Heart right ventricle (tissue), 16 donors: ENCODE results near the gene S100A9. TPM values are rescaled to one million over a fixed set of nuclear protein-coding genes. Genes with fewer than 3 reads are reported as not detected.

Experiments used
- ATAC-seq, 8 donors: fragments of 200-7000 bp; cut with Tn5 transposase; one replicate each; pipeline ENCODE4 v1.9.1; 2020; ENCODE audit warnings: mild to moderate bottlenecking in 8 of 8, moderate library complexity in 8 of 8, moderate number of reproducible peaks in 1 of 8
- DNase-seq, 2 donors: peaks; one replicate each; pipeline ENCODE4 v3.0.0-alpha.2; 2020
- H3K27ac ChIP-seq, 10 donors: fragments of 200-600 bp; sonication (generic) in 2 of 10; one replicate each; pipeline versions ENCODE4 v1.5.0 to v1.8.0; 2020 to 2022; ENCODE audit warnings: mild to moderate bottlenecking in 3 of 10
- H3K27me3 ChIP-seq, 7 donors: fragments of 200-600 bp; one replicate each; pipeline ENCODE4 v1.8.0; 2021 to 2022; ENCODE audit warnings: mild to moderate bottlenecking in 2 of 7
- H3K36me3 ChIP-seq, 9 donors: fragments of 200-600 bp; sonication (generic) in 1 of 9; one replicate each; pipeline versions ENCODE4 v1.5.0 to v1.8.0; 2020 to 2022; ENCODE audit warnings: mild to moderate bottlenecking in 2 of 9
- H3K4me1 ChIP-seq, 9 donors: fragments of 200-600 bp; sonication (generic) in 1 of 9; one replicate each; pipeline versions ENCODE4 v1.5.0 to v1.8.0; 2020 to 2022; ENCODE audit warnings: mild to moderate bottlenecking in 4 of 9
- H3K4me3 ChIP-seq, 10 donors: fragments of 200-600 bp; sonication (generic) in 2 of 10; one replicate each; pipeline versions ENCODE4 v1.5.0 to v1.8.0; 2020 to 2022; ENCODE audit warnings: mild to moderate bottlenecking in 7 of 10, moderate library complexity in 2 of 10
- H3K9me3 ChIP-seq, 11 donors: fragments of 200-600 bp in 10 of 11; sonication (generic) in 2 of 11; one replicate each; pipeline versions ENCODE4 v1.5.0 to v1.8.0; 2013 to 2022; ENCODE audit warnings: mild to moderate bottlenecking in 2 of 11, control low read depth in 1 of 11, moderate library complexity in 1 of 11
- WGBS, 2 donors: extraction: QIAGEN DNeasy Blood & Tissue Kit; methylation state at CpG; one replicate each; pipeline ENCODE4 v1.1.7; 2013; ENCODE audit warnings: inconsistent platforms in 1 of 2; 5-methylcytosine and 5-hydroxymethylcytosine counted together
- intact Hi-C, 10 donors: fragments of 100-400 bp; cut with DNase I; formaldehyde crosslinking; loops; one replicate each; pipeline versions ENCODE4 v1.11.1 to v1.14.2; 2022
- polyA plus RNA-seq, 2 donors: library from polyadenylated mRNA; stranded (reverse); fragments of 200-250 nt; gene quantifications; one replicate each; pipeline ENCODE4 v1.2.3, GENCODE V29; 2013
- total RNA-seq, 10 donors: library from RNA; stranded (reverse); fragmentation: NEBNext Ultra II Directional in 3 of 10; extraction: Animal tissue kit (Norgen Biotek cat#: 25700) in 3 of 10; gene quantifications; one replicate each; pipeline versions ENCODE4 v1.2.1 to v1.2.4, GENCODE V29; 2021 to 2023
- TF ChIP-seq, protein P1 (sequence below), 9 donors: fragments of 200-600 bp; sonication (generic) in 2 of 9; IDR thresholded peaks; one replicate each; pipeline versions ENCODE4 v1.5.0 to v1.8.0; 2021 to 2022; ENCODE audit warnings: antibody characterized with exemption in 9 of 9, mild to moderate bottlenecking in 5 of 9, moderate library complexity in 1 of 9
- donor health status: Arrhythmogenic right ventricular cardiomyopathy.
- donor health status: ischemic (EF 13 %, LVEDD 7.1; RV severe dilation, severe dysfunction).
- donor health status: healthy with polysubstance abuse.
- donor health status: DM: no; HTN: yes; CAD: no.
- donor health status: DM: no; HTN: no; CAD: no.
- donor health status: ischemic (EF 25% LVEDD 6.9; RV normal size, moderate dysfunction).
- donor health status: ischemic (EF 25% LVEDD 5.7; RV mildly dilated, moderate dysfunction).
- donor health status: healthy.
- donor health status: DM: yes; HTN: yes; CAD: no.
- donor health status: Ischemic cardiomyopathy.
- donor health status: ischemic (EF 35%, LVEDD 5.7; RV mildly dilated, moderate dysfunction).
- donor health status: nonischemic (EF 11% LVEDD 7.7; RV severe dilation, severe dysfunction).
- donor health status: DM: yes; HTN: yes; CAD: no.
- donor health status: PGD.
- donor health status: ischemic (EF 29% LVEDD 5.4; RV normal size, mild dysfunction).
- donor health status: nonischemic (EF 23%, LVEDD 6.1; RV moderate dilation, normal function).

Gene S100A9
- total and polyA plus RNA-seq, 12 donors = 9.9 to 182 (median 71.5) TPM

DNA sequence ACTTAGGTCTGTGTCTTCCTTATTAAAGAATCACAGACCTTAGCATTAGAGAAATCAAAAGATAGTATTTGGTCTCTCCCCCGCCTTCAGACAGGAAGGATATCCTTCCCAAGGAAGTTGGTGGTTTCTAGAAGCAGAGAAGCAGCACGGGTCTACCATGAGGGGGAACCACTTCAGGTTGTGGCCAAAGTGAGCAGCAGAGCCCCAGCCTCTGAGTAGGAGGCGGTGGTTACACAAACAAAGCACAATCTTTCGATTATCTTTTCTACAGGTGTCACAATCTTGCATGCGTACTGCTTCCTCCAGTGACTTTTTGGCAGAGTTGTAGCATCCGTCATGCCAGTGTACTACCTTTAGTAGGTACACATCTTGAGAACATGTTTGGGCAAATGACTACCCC lies 17.9 kb upstream of the S100A9 start:
- H3K36me3 ChIP-seq = no peaks in the 10 kb centered on the region
- ATAC-seq = no peak
- TF ChIP-seq, protein P1, sequence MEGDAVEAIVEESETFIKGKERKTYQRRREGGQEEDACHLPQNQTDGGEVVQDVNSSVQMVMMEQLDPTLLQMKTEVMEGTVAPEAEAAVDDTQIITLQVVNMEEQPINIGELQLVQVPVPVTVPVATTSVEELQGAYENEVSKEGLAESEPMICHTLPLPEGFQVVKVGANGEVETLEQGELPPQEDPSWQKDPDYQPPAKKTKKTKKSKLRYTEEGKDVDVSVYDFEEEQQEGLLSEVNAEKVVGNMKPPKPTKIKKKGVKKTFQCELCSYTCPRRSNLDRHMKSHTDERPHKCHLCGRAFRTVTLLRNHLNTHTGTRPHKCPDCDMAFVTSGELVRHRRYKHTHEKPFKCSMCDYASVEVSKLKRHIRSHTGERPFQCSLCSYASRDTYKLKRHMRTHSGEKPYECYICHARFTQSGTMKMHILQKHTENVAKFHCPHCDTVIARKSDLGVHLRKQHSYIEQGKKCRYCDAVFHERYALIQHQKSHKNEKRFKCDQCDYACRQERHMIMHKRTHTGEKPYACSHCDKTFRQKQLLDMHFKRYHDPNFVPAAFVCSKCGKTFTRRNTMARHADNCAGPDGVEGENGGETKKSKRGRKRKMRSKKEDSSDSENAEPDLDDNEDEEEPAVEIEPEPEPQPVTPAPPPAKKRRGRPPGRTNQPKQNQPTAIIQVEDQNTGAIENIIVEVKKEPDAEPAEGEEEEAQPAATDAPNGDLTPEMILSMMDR (IDR thresholded peaks at IDR 0.05) = no peak
- no peak overlapping the region for H3K27ac ChIP-seq
- no peak overlapping the region for H3K4me3 ChIP-seq
- peaks cover 0 to 9% (median 0%) of the 10 kb centered on the region in 9 donors for H3K4me1 ChIP-seq
- 68 to 80% methylated on average over 6 of the region's 6 CpGs for WGBS, 2 donors
- DNase-seq = no peak
- H3K9me3 ChIP-seq = no peaks in the 10 kb centered on the region
- intact Hi-C loops = no loop called here
- H3K27me3 ChIP-seq = peaks cover 0 to 13% (median 7%) of the 10 kb centered on the region in 7 donors

- H3K27me3 ChIP-seq = peaks cover 0 to 18% (median 10%) of the 10 kb centered on the region in 7 donors
- no peak for DNase-seq
- H3K4me1 ChIP-seq = peaks cover 0 to 14% (median 0%) of the 10 kb centered on the region in 9 donors
- no peaks in the 10 kb centered on the region for H3K36me3 ChIP-seq
- H3K27ac ChIP-seq = no peak overlapping the region
- H3K4me3 ChIP-seq = no peak overlapping the region
- no peak for ATAC-seq
- WGBS, 2 donors = 89 to 95% methylated on average over 10 of the region's 10 CpGs
- no peaks in the 10 kb centered on the region for H3K9me3 ChIP-seq
- intact Hi-C loops = no loop called here
- TF ChIP-seq, protein P1 (IDR thresholded peaks at IDR 0.05) = no peak
Observed at GRCh38 chr1:153340356-153340755, 17.3 kb upstream of the S100A9 start.

- Histone ChIP-seq H3K27ac (no peak overlapping the region), H3K4me3 (no peak overlapping the region), H3K4me1 (peaks cover 0 to 17% (median 0%) of the 10 kb centered on the region in 9 donors), H3K27me3 (peaks cover 0 to 29% (median 15%) of the 10 kb centered on the region in 7 donors), H3K9me3 (no peaks in the 10 kb centered on the region), H3K36me3 (no peaks in the 10 kb centered on the region)
- DNase-seq (no peak), ATAC-seq (no peak)
- 89 to 92% methylated on average over 4 of the region's 4 CpGs for WGBS, 2 donors
- intact Hi-C loops = no loop called here
- TF ChIP-seq, protein P1 (IDR thresholded peaks at IDR 0.05) = no peak
Observed at GRCh38 chr1:153341431-153341934, 16.2 kb upstream of the S100A9 start.

DNA sequence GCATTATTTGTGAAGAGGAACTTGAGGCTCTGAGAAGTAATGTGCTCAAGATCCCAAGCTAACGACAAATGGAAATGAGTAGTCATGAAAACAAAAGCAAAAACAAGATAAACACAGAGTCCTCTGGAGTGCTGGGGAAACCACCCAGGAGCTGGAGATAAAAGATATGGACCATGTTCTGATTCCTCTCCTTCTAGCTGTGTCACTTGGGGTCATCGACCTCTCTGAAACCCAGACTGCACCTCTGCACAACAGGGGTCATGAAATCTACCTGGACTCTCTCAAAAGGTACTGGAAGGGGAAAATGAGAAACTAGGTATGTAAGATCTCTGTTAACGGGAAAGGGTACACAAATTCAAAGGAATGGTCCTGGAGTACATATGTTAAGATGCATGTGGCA lies 15.5 kb upstream of the S100A9 start:
- intact Hi-C loops = no loop called here
- no peak overlapping the region for H3K4me3 ChIP-seq
- no peaks in the 10 kb centered on the region for H3K36me3 ChIP-seq
- WGBS, 2 donors = 58 to 67% methylated on average over 3 of the region's 3 CpGs
- no peaks in the 10 kb centered on the region for H3K9me3 ChIP-seq
- no peak overlapping the region for H3K27ac ChIP-seq
- peaks cover 0 to 34% (median 21%) of the 10 kb centered on the region in 7 donors for H3K27me3 ChIP-seq
- ATAC-seq (no peak), DNase-seq (no peak)
- H3K4me1 ChIP-seq = peaks cover 0 to 17% (median 0%) of the 10 kb centered on the region in 9 donors
- TF ChIP-seq, protein P1 (IDR thresholded peaks at IDR 0.05) = no peak
